ENCODE results near the gene TMEM163. TPM values are rescaled to one million over a fixed set of nuclear protein-coding genes. Genes with fewer than 3 reads are reported as not detected.

Gene TMEM163
- total RNA-seq, 1 experiment from 2014 or later = 0.12 TPM

DNA sequence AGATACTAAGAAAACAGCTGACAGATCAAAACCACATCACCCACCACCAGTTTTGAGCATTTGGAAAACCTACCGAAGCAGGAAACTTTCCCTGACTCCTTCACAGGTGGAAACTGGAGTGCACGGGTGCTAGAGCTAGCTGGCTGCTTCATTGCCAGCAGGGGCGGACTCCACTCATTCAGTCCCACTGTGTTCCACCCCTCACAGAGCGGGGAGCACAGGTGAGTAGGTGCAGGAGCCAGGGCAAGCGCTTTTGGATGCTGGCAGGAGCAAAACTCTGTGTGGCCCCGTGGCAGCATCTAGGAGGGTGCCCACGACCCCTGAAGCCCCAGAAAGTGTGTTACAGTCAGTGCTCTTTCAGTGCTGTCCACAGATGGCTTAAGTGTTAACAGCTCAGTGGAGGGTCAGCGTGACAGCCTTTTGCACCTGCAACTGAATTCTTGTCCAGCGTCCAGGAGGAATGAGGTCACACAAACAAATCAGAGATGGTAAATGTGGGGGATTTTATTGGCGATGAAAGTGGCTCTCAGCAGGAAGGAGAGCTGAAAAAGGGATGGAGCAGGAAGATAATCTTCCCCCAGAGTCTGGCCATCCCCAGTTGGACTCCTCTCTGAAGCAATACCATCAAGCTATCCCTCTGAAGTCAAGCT is 71.1 kb downstream of the TMEM163 start:
- Histone ChIP-seq H2AFZ (ENCODE audit: low read depth, low read length, poor library complexity, severe bottlenecking) (no peak overlapping the region), H3K4me1 (ENCODE audit: control insufficient read depth in 1 of 2, insufficient read depth in 2 of 2, low read length in 2 of 2) (no peaks in the 10 kb centered on the region), H3K36me3 (ENCODE audit: control insufficient read depth in 1 of 2, insufficient read depth in 2 of 2, low read length in 2 of 2) (no peaks in the 10 kb centered on the region), H3K4me3 (replicated peaks in 1 of 2; ENCODE audit: low read depth in 1 of 2, low read length in 2 of 2) (no peak overlapping the region), H3K4me2 (ENCODE audit: low read length) (no peak overlapping the region), H3K9me2 (ENCODE audit: insufficient read depth) (no peaks in the 10 kb centered on the region), H3K9ac (ENCODE audit: low read length) (no peak overlapping the region), H3K9me3 (ENCODE audit: control insufficient read depth in 1 of 2, insufficient read depth in 1 of 2, low read depth in 1 of 2, low read length in 2 of 2) (no peaks in the 10 kb centered on the region), H3K79me2 (ENCODE audit: insufficient read depth, low read length) (no peaks in the 10 kb centered on the region), H3K27me3 (ENCODE audit: insufficient read depth, low read length) (peaks cover 9% of the 10 kb centered on the region), H3K27ac (ENCODE audit: low read depth, low read length) (no peak overlapping the region), H4K20me1 (ENCODE audit: insufficient read depth) (no peaks in the 10 kb centered on the region)
- ATAC-seq = no peak
- intact Hi-C loops (cut with micrococcal nuclease) = no loop called here
- TF ChIP-seq TCF7L2 (IDR thresholded peaks at IDR 0.05; ENCODE audit: borderline replicate concordance, extremely low read depth, insufficient read depth, insufficient read length) = no peak
- no peak for TF ChIP-seq EZH2 (IDR thresholded peaks at IDR 0.05)
- TF ChIP-seq, protein P1, sequence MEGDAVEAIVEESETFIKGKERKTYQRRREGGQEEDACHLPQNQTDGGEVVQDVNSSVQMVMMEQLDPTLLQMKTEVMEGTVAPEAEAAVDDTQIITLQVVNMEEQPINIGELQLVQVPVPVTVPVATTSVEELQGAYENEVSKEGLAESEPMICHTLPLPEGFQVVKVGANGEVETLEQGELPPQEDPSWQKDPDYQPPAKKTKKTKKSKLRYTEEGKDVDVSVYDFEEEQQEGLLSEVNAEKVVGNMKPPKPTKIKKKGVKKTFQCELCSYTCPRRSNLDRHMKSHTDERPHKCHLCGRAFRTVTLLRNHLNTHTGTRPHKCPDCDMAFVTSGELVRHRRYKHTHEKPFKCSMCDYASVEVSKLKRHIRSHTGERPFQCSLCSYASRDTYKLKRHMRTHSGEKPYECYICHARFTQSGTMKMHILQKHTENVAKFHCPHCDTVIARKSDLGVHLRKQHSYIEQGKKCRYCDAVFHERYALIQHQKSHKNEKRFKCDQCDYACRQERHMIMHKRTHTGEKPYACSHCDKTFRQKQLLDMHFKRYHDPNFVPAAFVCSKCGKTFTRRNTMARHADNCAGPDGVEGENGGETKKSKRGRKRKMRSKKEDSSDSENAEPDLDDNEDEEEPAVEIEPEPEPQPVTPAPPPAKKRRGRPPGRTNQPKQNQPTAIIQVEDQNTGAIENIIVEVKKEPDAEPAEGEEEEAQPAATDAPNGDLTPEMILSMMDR (IDR thresholded peaks at IDR 0.05 in 2 of 3, conservative IDR thresholded peaks at IDR 0.05 in 1 of 3; ENCODE audit: borderline replicate concordance in 1 of 3, insufficient read depth in 1 of 3, low read depth in 2 of 3, low read length in 2 of 3) = no peak
- TF ChIP-seq EGR1 (IDR thresholded peaks at IDR 0.05; ENCODE audit: low read depth) = no peak
- TF ChIP-seq SRF (IDR thresholded peaks at IDR 0.05; ENCODE audit: low read depth) = no peak
- TF ChIP-seq RAD21 (IDR thresholded peaks at IDR 0.05; ENCODE audit: low read depth) = no peak
- no peak for TF ChIP-seq ELF1 (IDR thresholded peaks at IDR 0.05; ENCODE audit: borderline replicate concordance, low read depth)
- TF ChIP-seq, protein P2, sequence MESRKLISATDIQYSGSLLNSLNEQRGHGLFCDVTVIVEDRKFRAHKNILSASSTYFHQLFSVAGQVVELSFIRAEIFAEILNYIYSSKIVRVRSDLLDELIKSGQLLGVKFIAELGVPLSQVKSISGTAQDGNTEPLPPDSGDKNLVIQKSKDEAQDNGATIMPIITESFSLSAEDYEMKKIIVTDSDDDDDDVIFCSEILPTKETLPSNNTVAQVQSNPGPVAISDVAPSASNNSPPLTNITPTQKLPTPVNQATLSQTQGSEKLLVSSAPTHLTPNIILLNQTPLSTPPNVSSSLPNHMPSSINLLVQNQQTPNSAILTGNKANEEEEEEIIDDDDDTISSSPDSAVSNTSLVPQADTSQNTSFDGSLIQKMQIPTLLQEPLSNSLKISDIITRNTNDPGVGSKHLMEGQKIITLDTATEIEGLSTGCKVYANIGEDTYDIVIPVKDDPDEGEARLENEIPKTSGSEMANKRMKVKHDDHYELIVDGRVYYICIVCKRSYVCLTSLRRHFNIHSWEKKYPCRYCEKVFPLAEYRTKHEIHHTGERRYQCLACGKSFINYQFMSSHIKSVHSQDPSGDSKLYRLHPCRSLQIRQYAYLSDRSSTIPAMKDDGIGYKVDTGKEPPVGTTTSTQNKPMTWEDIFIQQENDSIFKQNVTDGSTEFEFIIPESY (IDR thresholded peaks at IDR 0.05; ENCODE audit: extremely low read depth, insufficient replicate concordance, low read length) = no peak
- no peak for TF ChIP-seq ZNF274 (IDR thresholded peaks at IDR 0.05; ENCODE audit: low read depth, low read length)
- no peak for TF ChIP-seq FOSL1 (IDR thresholded peaks at IDR 0.05; ENCODE audit: low read depth)
- TF ChIP-seq, protein P3, sequence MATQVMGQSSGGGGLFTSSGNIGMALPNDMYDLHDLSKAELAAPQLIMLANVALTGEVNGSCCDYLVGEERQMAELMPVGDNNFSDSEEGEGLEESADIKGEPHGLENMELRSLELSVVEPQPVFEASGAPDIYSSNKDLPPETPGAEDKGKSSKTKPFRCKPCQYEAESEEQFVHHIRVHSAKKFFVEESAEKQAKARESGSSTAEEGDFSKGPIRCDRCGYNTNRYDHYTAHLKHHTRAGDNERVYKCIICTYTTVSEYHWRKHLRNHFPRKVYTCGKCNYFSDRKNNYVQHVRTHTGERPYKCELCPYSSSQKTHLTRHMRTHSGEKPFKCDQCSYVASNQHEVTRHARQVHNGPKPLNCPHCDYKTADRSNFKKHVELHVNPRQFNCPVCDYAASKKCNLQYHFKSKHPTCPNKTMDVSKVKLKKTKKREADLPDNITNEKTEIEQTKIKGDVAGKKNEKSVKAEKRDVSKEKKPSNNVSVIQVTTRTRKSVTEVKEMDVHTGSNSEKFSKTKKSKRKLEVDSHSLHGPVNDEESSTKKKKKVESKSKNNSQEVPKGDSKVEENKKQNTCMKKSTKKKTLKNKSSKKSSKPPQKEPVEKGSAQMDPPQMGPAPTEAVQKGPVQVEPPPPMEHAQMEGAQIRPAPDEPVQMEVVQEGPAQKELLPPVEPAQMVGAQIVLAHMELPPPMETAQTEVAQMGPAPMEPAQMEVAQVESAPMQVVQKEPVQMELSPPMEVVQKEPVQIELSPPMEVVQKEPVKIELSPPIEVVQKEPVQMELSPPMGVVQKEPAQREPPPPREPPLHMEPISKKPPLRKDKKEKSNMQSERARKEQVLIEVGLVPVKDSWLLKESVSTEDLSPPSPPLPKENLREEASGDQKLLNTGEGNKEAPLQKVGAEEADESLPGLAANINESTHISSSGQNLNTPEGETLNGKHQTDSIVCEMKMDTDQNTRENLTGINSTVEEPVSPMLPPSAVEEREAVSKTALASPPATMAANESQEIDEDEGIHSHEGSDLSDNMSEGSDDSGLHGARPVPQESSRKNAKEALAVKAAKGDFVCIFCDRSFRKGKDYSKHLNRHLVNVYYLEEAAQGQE (IDR thresholded peaks at IDR 0.05; ENCODE audit: low read depth) = no peak
- TF ChIP-seq, protein P4, sequence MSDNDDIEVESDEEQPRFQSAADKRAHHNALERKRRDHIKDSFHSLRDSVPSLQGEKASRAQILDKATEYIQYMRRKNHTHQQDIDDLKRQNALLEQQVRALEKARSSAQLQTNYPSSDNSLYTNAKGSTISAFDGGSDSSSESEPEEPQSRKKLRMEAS (IDR thresholded peaks at IDR 0.05) = no peak
- no peak for TF ChIP-seq CBX3 (IDR thresholded peaks at IDR 0.05; ENCODE audit: low read depth)
- TF ChIP-seq JUND (IDR thresholded peaks at IDR 0.05) = no peak
- TF ChIP-seq SIN3A (IDR thresholded peaks at IDR 0.05; ENCODE audit: low read depth) = no peak
- TF ChIP-seq SP1 (IDR thresholded peaks at IDR 0.05; ENCODE audit: low read depth) = no peak
- ChIA-PET RAD21 (ENCODE audit: low non-redundant PET in 1 of 2, low total read pairs in 2 of 2, uncharacterized antibody in 2 of 2, unreplicated experiment in 2 of 2) (no interaction called here), POLR2A (no interaction called here), CTCF (no interaction called here)
- no TSS peak for BruUV-seq (replicated peaks)
- no peak for DNase-seq (ENCODE audit: low read depth, low spot score)

Measured in HCT116 (cell line).